IMR-90 (cell line): ENCODE data around the gene MEIG1.
A peak's percentile ranks its signal among the peaks of the same experiment; 100 is the strongest.

Source experiments
- CEBPB ChIP-seq: IDR thresholded peaks from 2 replicates; pipeline ENCODE4 v1.6.1; 2012; ENCODE audit warnings: low read depth, low read length, improper control_type of control experiment
- CTCF ChIP-seq: conservative IDR thresholded peaks from 2 replicates; pipeline ENCODE4 v1.5.1; 2012; ENCODE audit warnings: mild to moderate bottlenecking, low read depth, low read length, improper control_type of control experiment
- ELK1 ChIP-seq: fragments of 150-350 bp; IDR thresholded peaks from 2 replicates; pipeline ENCODE4 v1.6.1; 2016; ENCODE audit warnings: low read depth, mild to moderate bottlenecking, low read length, moderate library complexity, borderline replicate concordance
- FOS ChIP-seq: fragments of 150-350 bp; IDR thresholded peaks from 2 replicates; pipeline ENCODE4 v1.6.1; 2016; ENCODE audit warnings: low read depth, low read length
- POLR2A ChIP-seq: IDR thresholded peaks from 2 replicates; pipeline ENCODE4 v1.6.1; 2012; ENCODE audit warnings: mild to moderate bottlenecking, low read depth, low read length
- RAD21 ChIP-seq: IDR thresholded peaks from 2 replicates; pipeline ENCODE4 v1.6.1; 2012; ENCODE audit warnings: low read length, improper control_type of control experiment
- RCOR1 ChIP-seq: IDR thresholded peaks from 2 replicates; pipeline ENCODE4 v1.6.1; 2012; ENCODE audit warnings: mild to moderate bottlenecking, low read length, improper control_type of control experiment; ENCODE audit not compliant: insufficient replicate concordance
- SMC3 ChIP-seq: fragments of 150-350 bp; IDR thresholded peaks from 2 replicates; pipeline ENCODE4 v1.6.1; 2016; ENCODE audit warnings: low read depth, mild to moderate bottlenecking, antibody characterized with exemption, low read length, moderate library complexity
- USF2 ChIP-seq: fragments of 150-350 bp; IDR thresholded peaks from 2 replicates; pipeline ENCODE4 v1.6.1; 2017; ENCODE audit warnings: mild to moderate bottlenecking, antibody characterized with exemption, low read length, low read depth

GRCh38 chr10:14954001-14954770, 5.0 kb upstream of the MEIG1 start, which contains the start of gene DCLRE1C:
- no peak for TF ChIP-seq CEBPB
- TF ChIP-seq USF2 = peak; percentile 42; the same call in 1 of the 2 replicates
- no peak for TF ChIP-seq CTCF
- no peak for TF ChIP-seq SMC3
- 0 out of 2 replicates have a peak, but pooled peaks have one; percentile 4 for TF ChIP-seq POLR2A
- peak; percentile 27 for TF ChIP-seq FOS
- TF ChIP-seq RAD21 = no peak
- TF ChIP-seq ELK1 = no peak
- peak; percentile 34 for TF ChIP-seq RCOR1
